CD4-positive, alpha-beta T cell treated with Interleukin-15 for 4 hours (primary cell): ENCODE results near the gene SHH.

Experiments
- DNase-seq: peaks from one replicate; pipeline ENCODE4 v3.0.0-alpha.2; 2020; ENCODE audit warnings: low spot score

Gene SHH

GRCh38 chr7:155792315-155792960 lies 19.8 kb downstream of the SHH start:
- no peak for DNase-seq

GRCh38 chr7:155791836-155792235 lies 20.4 kb downstream of the SHH start:
- DNase-seq, result no peak

GRCh38 chr7:155791214-155791737 lies 21.0 kb downstream of the SHH start:
- no peak for DNase-seq

GRCh38 chr7:155790666-155791065 lies 21.6 kb downstream of the SHH start:
- no peak for DNase-seq

GRCh38 chr7:155789001-155789725 lies 23.1 kb downstream of the SHH start:
- DNase-seq, result no peak

- DNase-seq, result no peak
Observed at GRCh38 chr7:155788616-155789000, 23.7 kb downstream of the SHH start.

GRCh38 chr7:155787171-155787851 lies 25.0 kb downstream of the SHH start:
- DNase-seq, result no peak

DNA sequence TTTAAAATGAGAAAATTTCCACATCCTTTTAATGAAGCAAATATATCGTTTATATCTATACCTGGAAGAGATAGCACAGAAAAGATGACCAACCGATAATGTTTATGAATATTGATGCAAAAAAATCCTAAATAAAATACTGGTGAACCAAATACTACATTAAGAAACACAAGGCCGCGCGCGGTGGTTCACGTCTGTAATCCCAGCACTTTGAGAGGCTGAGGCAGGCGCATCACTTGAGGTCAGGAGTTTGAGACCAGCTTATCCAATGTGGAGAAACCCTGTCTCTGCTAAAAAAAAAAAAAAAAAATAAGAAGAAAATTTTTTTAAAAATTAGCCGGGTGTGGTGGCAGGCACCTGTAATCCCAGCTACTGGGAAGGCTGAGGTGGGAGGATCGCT lies 25.8 kb downstream of the SHH start:
- DNase-seq, result no peak

DNA sequence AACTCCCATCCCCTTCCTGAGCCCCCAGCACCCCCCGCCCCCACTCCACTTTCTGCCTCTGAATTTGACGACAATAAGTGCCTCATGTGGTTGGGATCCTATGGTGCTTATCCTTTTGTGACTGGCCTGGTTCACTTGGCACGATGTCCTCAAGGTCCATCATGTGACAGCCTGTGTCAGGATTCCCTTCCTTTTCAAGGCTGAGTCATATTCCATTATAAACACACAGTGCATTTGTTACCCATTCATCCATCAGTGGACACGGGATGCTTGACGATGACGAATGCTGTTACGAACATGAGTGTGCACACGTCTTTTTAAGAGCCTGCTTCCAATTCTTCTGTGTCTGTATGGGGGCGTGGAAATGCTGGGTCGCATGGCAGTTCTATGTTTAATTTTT lies 26.7 kb downstream of the SHH start:
- DNase-seq, result no peak

GRCh38 chr7:155782466-155782865 lies 29.8 kb downstream of the SHH start:
- DNase-seq, result no peak

- no peak for DNase-seq
Observed at GRCh38 chr7:155781433-155781832, 30.8 kb downstream of the SHH start.

- DNase-seq, result no peak
Observed at GRCh38 chr7:155780884-155781283, 31.4 kb downstream of the SHH start.

GRCh38 chr7:155778349-155778748 lies 33.9 kb downstream of the SHH start:
- DNase-seq, result no peak

GRCh38 chr7:155776606-155777005 lies 35.7 kb downstream of the SHH start:
- DNase-seq, result no peak

- no peak for DNase-seq
Observed at GRCh38 chr7:155775691-155776090, 36.6 kb downstream of the SHH start.

DNA sequence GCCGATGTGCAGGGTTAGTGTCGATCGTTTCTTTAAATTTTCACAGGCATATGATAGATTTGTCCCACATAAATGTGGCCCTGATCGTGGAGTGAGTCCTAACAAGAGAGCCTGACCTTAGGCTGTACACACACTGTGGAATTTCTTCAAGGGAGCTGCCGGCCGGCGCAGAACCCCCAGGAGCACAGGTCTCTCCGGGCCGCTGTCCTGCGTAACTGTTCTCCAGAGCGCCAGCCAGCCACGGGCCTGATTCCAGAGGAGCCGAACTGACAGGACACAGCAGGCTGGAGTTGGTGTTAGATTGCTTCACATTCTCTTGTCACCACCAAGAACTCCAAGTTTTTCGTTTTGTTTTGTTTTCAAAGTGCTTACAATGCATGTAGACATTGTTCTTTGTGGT lies 37.3 kb downstream of the SHH start:
- no peak for DNase-seq

DNA sequence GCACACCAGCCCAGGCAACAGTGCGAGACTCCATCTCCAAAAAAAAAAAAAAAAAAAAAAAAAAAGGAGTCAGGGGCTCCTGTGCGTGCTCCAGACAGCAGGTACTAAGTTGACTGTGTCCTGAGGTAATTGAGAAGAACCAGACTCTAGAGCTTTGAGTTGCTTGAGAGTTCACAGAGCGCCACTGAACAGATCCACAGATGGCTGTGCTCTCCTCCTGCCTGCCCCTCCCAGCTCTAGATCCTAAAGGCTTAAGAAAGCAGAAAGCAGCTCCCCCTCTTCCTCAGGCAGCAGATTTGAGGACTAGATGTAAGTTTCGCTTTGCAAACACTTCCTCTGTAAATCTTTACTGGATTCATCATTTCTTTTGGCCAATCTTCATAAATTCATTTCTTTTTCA lies 38.7 kb downstream of the SHH start:
- DNase-seq, result no peak

- DNase-seq, result no peak
Observed at GRCh38 chr7:155770241-155770640, 42.0 kb downstream of the SHH start.

- no peak for DNase-seq
Observed at GRCh38 chr7:155769701-155770100, 42.6 kb downstream of the SHH start.

DNA sequence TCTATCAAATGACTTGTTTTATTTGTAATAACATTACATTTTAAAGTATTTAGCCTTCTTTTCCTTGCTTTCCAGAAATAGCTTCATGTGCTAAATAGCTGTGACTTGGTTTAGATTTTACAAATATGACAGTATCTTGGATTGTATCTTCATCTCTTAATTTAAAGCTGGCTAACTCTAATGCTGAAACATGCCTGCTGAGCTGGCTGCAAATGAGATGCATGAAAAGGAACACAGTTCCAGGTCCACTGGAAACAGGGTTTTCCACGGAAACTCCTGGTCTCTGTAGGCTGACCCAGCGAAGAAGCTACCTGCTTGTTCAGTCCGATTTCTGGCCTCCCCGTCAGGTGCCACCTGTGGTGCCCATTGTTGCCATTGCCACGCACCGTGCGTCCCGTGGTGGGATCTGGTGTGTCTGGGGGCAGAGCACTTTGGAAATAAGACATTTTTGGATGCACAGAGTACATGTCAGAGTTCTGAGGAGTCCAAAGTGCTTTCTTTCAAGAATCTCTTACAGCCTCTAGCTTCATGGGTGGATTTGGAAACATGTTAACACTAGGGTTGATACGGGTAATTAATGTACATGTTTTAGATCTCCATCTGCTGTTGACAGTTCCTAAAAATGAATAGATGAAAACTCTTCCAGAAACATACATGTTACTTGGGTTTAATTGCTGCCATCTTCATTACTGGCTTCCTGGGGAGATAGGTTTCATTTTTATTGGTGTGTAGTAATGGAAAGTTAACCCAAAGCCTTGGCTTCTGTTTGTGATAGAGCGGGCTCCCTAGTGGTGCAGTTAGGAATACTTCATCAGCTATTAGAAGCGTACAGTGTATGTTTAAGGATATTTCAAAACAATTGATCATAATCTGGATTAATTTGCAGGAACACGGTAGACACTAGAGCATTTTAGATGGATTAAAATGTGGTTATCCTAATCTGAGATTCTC lies 45.0 kb downstream of the SHH start:
- DNase-seq, result no peak

DNA sequence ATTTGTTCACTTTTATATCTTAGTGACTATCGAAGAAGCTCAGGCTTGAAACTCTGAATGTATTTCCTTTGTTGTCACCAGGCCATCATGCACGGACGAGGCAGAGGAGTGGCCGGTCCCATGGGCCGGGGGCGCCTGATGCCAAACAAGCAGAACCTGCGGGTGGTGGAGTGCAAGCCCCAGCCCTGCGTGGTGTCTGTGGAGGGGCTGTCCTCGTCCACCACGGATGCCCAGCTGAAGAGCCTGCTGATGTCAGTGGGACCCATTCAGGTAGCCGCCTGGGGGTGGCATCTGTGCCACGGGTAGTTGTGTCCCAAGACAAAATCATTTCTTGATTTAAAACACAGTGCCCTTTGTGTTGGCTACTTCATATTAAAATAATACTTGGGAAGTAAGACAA lies 45.9 kb downstream of the SHH start:
- no peak for DNase-seq

DNA sequence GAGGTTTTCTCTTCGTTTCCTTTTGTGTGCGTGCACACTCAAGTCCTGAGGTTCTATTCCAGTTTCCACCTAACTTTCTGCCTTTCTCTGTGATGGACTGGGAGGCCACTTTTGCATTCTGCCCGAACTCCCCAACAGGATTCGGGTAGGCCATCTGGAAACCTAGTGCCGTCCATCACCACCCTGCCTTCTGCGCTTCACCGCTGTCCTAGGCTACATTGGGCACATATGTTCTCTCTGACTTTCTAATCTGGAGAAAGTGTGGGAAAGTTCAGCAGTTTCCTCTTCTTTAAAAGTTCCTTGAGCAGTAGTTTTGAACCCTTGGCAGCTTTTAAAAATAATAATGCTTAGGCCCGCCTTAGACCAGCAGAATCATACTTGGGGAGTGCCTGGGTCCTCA lies 46.8 kb downstream of the SHH start:
- DNase-seq, result no peak
